ENCODE measurements around the gene LMO2. TPM values are rescaled to one million over a fixed set of nuclear protein-coding genes. Genes with fewer than 3 reads are reported as not detected.

Gene LMO2
- total and polyA plus RNA-seq, 2 donors (not counting 3 experiments of a cell fraction or from before 2014, with no cell fraction given): 60.4 to 66.8 TPM

GRCh38 chr11:33935005-33935404 is 43.1 kb upstream of the LMO2 start:
- H4K20me1 ChIP-seq (replicated peaks; ENCODE audit: control insufficient read depth, extremely low read depth, insufficient read depth, low read length): no peaks in the 10 kb centered on the region
- H2AFZ ChIP-seq (ENCODE audit: low read depth, low read length): no peak overlapping the region
- no TSS peak for BruUV-seq (replicated peaks)
- no peak overlapping the region for H3K4me2 ChIP-seq (ENCODE audit: insufficient read depth, low read length)
- no peak overlapping the region for H3K9ac ChIP-seq (replicated peaks; ENCODE audit: extremely low read depth, insufficient read depth, low read length)
- dilution Hi-C loops (cut with MboI; ENCODE audit: extremely low pct_ligation_motif_present, low sequenced_read_pairs) (no loop called here), intact Hi-C loops (cut with micrococcal nuclease) (no loop called here)
- FAIRE-seq: no peak
- CTCF ChIA-PET: interaction anchor here (0.7 to 1.7 kb wide), 5 partner anchors 11 to 105 kb away, joined by 3 to 4 read pairs (median 3); no protein-coding TSS in a partner anchor
- no peak for TF ChIP-seq POLR2A (IDR thresholded peaks at IDR 0.05; ENCODE audit: low read depth, low read length)
- no peak for TF ChIP-seq EZH2 (IDR thresholded peaks at IDR 0.05; ENCODE audit: borderline replicate concordance, low read depth, low read length, severe bottlenecking)
- TF ChIP-seq GATA2 (IDR thresholded peaks at IDR 0.05; ENCODE audit: insufficient read depth, insufficient read length, low read depth, low read length): no peak
- no peak for TF ChIP-seq MYC (IDR thresholded peaks at IDR 0.05; ENCODE audit: low read depth, low read length)
- TF ChIP-seq JUN (IDR thresholded peaks at IDR 0.05; ENCODE audit: borderline replicate concordance, insufficient read depth, insufficient read length, low read depth): no peak
- TF ChIP-seq CTCF (IDR thresholded peaks at IDR 0.05; ENCODE audit: extremely low read depth in 1 of 2, insufficient read depth in 1 of 2, low read depth in 1 of 2, low read length in 2 of 2): no peak
- no peak for TF ChIP-seq MAX (IDR thresholded peaks at IDR 0.05; ENCODE audit: insufficient read depth, insufficient read length)
- no peak for TF ChIP-seq FOS (IDR thresholded peaks at IDR 0.05; ENCODE audit: borderline replicate concordance, insufficient read depth, low read length)
- no peak for TF ChIP-seq POLR2AphosphoS5 (IDR thresholded peaks at IDR 0.05; ENCODE audit: insufficient read depth, low read depth, low read length)
- H3K9me3 ChIP-seq (replicated peaks; ENCODE audit: control insufficient read depth, insufficient read depth, low read length): no peaks in the 10 kb centered on the region
- no peaks in the 10 kb centered on the region for H3K79me2 ChIP-seq (ENCODE audit: control insufficient read depth, insufficient read depth, low read length)
- POLR2A ChIA-PET: no interaction called here
- H3K9me1 ChIP-seq (replicated peaks; ENCODE audit: control insufficient read depth, extremely low read depth, insufficient read depth, low read length): no peaks in the 10 kb centered on the region
- H3K36me3 ChIP-seq (ENCODE audit: control insufficient read depth in 2 of 2, extremely low read depth in 1 of 2, insufficient read depth in 2 of 2, low read length in 2 of 2): no peaks in the 10 kb centered on the region
- DNase-seq (ENCODE audit: low read depth, low spot score): no peak
- H3K4me1 ChIP-seq (ENCODE audit: control insufficient read depth, extremely low read depth, insufficient read depth, low read length): peaks cover 72% of the 10 kb centered on the region
- no peak overlapping the region for H3K27ac ChIP-seq (ENCODE audit: insufficient read depth, low read depth, low read length)
- H3K27me3 ChIP-seq (ENCODE audit: control insufficient read depth in 2 of 2, insufficient read depth in 2 of 2, low read length in 2 of 2): no peaks in the 10 kb centered on the region
- no peak overlapping the region for H3K4me3 ChIP-seq (replicated peaks in 1 of 3; ENCODE audit: insufficient read depth in 1 of 3, low read depth in 1 of 3, low read length in 3 of 3)

Measured in endothelial cell of umbilical vein (primary cell).